ENCODE measurements around the gene FKBP1B. TPM values are rescaled to one million over a fixed set of nuclear protein-coding genes. Genes with fewer than 3 reads are reported as not detected.

Gene FKBP1B
- polyA plus RNA-seq, 2 of the 4 experiments (the other 2 are of a cell fraction), result 8.5 to 16.1 TPM

DNA sequence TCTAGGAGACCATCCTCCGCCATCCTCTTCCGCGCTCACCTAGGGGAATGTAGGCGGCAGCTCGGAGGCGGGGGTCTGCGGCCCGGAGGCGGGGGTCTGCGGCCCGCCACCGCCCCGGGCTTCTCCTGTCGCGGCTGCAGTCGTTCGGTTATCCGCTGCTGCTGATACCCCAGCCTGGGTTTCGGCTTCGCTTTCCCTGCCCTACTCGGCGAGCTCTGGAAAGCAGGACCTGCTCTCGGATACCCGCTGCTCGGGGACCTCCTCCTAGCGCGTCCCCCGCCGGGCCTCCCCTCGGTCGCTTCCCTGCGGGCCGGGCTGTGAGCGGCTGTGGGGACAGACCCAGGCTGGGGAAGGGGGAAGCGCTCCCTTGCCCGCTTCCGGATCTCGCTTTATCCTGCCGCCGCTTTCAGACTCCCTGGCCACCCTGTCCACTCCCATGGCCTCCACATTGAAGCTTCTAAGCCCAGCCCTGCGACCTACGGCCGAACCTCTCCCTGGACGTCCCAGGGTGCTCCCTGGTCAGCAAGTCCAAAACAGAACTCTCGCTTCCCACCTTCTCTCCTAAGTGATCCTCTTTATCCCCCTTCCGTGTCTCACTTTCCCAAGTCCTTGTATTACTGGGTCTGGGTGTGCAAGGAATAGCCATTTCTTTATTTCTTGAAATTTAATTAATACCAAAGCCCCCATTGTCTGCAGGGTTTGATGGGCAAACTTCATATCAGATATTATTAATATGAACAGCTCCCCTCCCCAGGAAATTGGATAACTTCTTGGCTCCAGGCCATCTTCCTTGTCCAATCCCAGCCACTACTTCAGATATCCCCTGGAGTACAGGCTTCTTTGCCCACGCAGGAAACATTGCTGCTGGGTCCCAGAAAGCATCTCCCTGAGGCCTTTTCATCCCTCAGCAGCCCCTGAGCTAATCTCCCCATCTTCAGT, 769 bp downstream of the FKBP1B start:
- ChIA-PET CTCF (interaction anchor here (1.0 to 5.2 kb wide), 6 partner anchors 10 to 124 kb away, joined by 3 to 30 read pairs (median 10); partner anchors contain the start of gene TP53I3), POLR2A (interaction anchor here (2.8 kb wide), 1 partner anchor 34 kb away, joined by 8 read pairs; the partner anchor contains the start of gene TP53I3)
- DNase-seq (ENCODE audit: low read depth in 1 of 2, low spot score in 1 of 2) (no peak), FAIRE-seq (no peak), ATAC-seq (peak in 1 of 2 experiments; percentile 2; a peak in 2 of 6 replicates)
- peak overlapping the region; percentile 78 to 86; a peak in 5 of 6 replicates for H3K27ac ChIP-seq
- no peaks in the 10 kb centered on the region for H3K9me3 ChIP-seq
- TF ChIP-seq TP53 (CRISPR knock-in tag; IDR thresholded peaks at IDR 0.05) (no peak), EHMT2 (IDR thresholded peaks at IDR 0.05; ENCODE audit: low read depth) (no peak), HOXB5 (CRISPR knock-in tag; IDR thresholded peaks at IDR 0.05) (no peak), SMC3 (IDR thresholded peaks at IDR 0.05) (no peak), MAZ (IDR thresholded peaks at IDR 0.05; ENCODE audit: borderline replicate concordance, low read depth, low read length) (no peak), KDM5A (IDR thresholded peaks at IDR 0.05) (no peak), POLR2AphosphoS2 (conservative IDR thresholded peaks at IDR 0.05; ENCODE audit: low read length) (no peak), MAFK (IDR thresholded peaks at IDR 0.05; ENCODE audit: partially characterized antibody) (no peak), CHD2 (IDR thresholded peaks at IDR 0.05; ENCODE audit: low read length, partially characterized antibody) (no peak), HOXA7 (CRISPR knock-in tag; IDR thresholded peaks at IDR 0.05) (no peak), EP300 (IDR thresholded peaks at IDR 0.05) (no peak), RARB (CRISPR knock-in tag; IDR thresholded peaks at IDR 0.05) (no peak), FOSB (CRISPR knock-in tag; IDR thresholded peaks at IDR 0.05) (no peak), CTCF (IDR thresholded peaks at IDR 0.05) (no peak), CHD4 (IDR thresholded peaks at IDR 0.05; ENCODE audit: borderline replicate concordance) (no peak), KDM1A (IDR thresholded peaks at IDR 0.05; ENCODE audit: low read depth) (no peak), HMGXB4 (CRISPR knock-in tag; IDR thresholded peaks at IDR 0.05; ENCODE audit: borderline replicate concordance) (no peak), ZNF302 (CRISPR knock-in tag; IDR thresholded peaks at IDR 0.05) (no peak), JUNB (IDR thresholded peaks at IDR 0.05) (no peak), PBX3 (IDR thresholded peaks at IDR 0.05) (no peak)
- peak overlapping the region; percentile 76 for H3K4me3 ChIP-seq
- H3K4me2 ChIP-seq, result peak overlapping the region; percentile 89
- H3K4me1 ChIP-seq, result peaks cover 24% of the 10 kb centered on the region
- 59% methylated on average over 44 of the region's 47 CpGs for WGBS (ENCODE audit: missing lambda C conversion rate)

GRCh38 chr2:24051833-24052232, 2.3 kb downstream of the FKBP1B start:
- TF ChIP-seq PBX3 (IDR thresholded peaks at IDR 0.05) (no peak), CBX2 (IDR thresholded peaks at IDR 0.05; ENCODE audit: borderline replicate concordance, low read depth) (no peak)
- ChIA-PET CTCF (interaction anchor here (1.9 to 5.2 kb wide), 5 partner anchors 8 to 125 kb away, joined by 5 to 30 read pairs (median 16); partner anchors contain the start of genes ATAD2B and TP53I3), POLR2A (no interaction called here)
- Histone ChIP-seq H3K4me3 (no peak overlapping the region), H3K27ac (no peak overlapping the region), H3K4me2 (no peak overlapping the region), H3K4me1 (peaks cover 14% of the 10 kb centered on the region), H3K9me3 (no peaks in the 10 kb centered on the region)
- no peak for FAIRE-seq
- 82% methylated on average over 8 of the region's 8 CpGs for WGBS (ENCODE audit: missing lambda C conversion rate)
- no peak for ATAC-seq
- DNase-seq (ENCODE audit: low read depth in 1 of 2, low spot score in 1 of 2), result no peak

Data from A549 (cell line).